Smooth muscle cell of trachea (primary cell): Measurements from ENCODE around the gene LIMD2. TPM values are rescaled to one million over a fixed set of nuclear protein-coding genes. Genes with fewer than 3 reads are reported as not detected.

ENCODE experiments used
- total RNA-seq: library from RNA; depleted of rRNA; stranded (reverse); fragments of >200 nt; gene quantifications from 2 replicates; pipeline ENCODE4 v1.2.1, GENCODE V29; 2014

LIMD2 gene
- 3.5 and 4.3 TPM in 2 replicates for total RNA-seq

DNA sequence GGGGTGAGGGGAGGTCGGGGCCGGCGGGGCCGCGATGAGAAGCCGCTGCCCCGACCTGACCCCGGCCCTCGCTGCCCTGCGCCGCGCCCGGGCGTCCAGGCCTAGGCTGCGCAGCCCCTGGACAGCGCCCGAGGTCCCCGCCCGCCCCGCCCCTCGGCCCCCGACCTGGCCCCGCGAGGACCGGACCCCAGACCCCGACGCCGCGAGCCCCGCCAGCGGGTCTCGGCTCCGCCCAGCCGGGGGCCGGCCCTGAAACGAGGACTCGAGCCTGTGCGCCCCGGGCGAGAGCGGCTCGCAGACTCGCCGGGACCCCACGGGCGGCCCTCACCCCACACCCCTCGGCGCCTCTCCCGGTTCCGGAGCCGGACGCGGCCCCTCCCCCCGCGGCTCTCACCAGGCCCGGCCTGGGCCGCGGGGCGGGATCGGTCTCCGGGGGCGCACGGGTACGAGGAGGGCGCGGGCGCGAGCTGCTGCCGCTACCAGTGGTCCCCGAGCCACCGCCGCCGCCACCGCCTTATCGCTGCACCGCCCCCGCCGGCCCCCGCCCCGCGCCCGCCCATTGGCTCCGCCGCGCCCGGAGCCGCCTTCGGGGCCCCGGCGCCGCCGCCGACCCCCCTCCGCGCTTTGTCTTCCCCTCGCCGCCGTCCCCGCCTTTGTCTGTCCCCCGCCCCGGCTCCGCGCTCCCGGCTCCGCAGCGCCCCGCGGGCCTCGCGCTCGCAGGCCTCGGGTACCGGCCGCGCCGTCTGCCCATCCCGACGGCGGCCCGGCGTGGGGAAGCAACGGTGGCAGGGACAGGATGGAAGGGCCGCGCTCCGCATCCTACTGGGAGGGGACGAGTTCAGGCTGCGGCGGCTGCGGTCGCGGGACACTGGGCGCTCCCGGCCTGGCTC, at the start of gene LIMD2:
TSS of gene LIMD2 (minus strand) at position 488 of the 890 bp plus-strand sequence. CDS start 827 bp downstream, outside the sequence.

DNA sequence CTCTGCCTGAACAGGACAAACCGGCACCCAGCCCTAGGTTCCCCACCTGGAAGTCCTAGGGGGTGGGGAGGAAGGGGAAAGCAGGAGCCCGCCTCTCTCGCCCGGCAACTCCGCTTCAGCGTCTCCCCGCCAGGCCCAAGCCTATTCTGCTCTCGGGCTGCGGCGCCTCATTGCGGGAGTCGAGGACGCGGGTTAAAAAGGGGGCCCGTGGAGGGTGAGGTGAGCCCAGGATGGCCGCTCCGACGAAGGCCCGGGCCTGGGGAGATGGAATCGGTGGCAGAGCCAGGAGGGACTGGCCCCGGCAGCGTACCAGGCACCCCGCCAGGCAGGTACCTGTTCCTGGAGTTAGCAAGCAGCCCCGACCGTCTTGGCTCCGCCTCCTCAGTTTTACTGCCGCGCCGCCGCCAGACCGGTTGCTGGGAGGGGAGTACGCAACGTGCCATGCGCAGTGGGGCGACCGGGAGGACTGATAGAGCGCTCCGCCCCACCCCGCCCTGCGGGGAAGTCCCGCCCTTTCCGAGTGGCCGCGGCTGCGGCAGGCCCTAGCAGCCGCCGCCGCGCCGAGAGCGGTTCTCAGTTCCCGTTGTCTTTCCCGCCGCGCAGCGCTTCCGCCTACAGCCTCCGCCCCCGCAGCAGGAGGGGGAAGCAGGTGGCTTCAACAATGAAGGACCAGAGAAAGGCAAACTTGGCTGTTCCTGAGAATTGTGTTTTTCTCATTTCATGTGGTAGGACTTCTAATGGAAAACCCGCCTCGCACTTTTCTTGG, 41.7 kb upstream of the LIMD2 start, which contains the start of gene STRADA:
TSS of gene STRADA (minus strand) at position 392 of the 766 bp plus-strand sequence. CDS start 13,430 bp downstream, outside the sequence.

Other genes starting within 250 kb of the LIMD2 start
- gene ACE, start 223.1 kb downstream of the LIMD2 start, total RNA-seq = 7.9 and 20.5 TPM in 2 replicates
- not detected in 2 replicates for gene KCNH6, start 176.8 kb downstream of the LIMD2 start, total RNA-seq
- gene DCAF7, start 149.6 kb downstream of the LIMD2 start, total RNA-seq = 17.2 and 17.9 TPM in 2 replicates
- gene TACO1, start 99.2 kb downstream of the LIMD2 start, total RNA-seq = 27.1 and 37.5 TPM in 2 replicates
- 36.4 TPM in 2 replicates for gene MAP3K3, start 77.7 kb downstream of the LIMD2 start, total RNA-seq
- 21.5 and 28.2 TPM in 2 replicates for gene STRADA, start 41.7 kb upstream of the LIMD2 start, total RNA-seq
- 65.5 and 71.6 TPM in 2 replicates for gene CCDC47, start 73.5 kb upstream of the LIMD2 start, total RNA-seq
- 68.6 and 86.4 TPM in 2 replicates for gene DDX42, start 74.0 kb upstream of the LIMD2 start, total RNA-seq
- 55.1 and 101 TPM in 2 replicates for gene PSMC5, start 127.3 kb upstream of the LIMD2 start, total RNA-seq
- 62.3 and 101 TPM in 2 replicates for gene FTSJ3, start 127.5 kb upstream of the LIMD2 start, total RNA-seq
- 120 and 133 TPM in 2 replicates for gene SMARCD2, start 142.6 kb upstream of the LIMD2 start, total RNA-seq
- not detected in 2 replicates for gene CSH2, start 173.6 kb upstream of the LIMD2 start, total RNA-seq
- gene GH2, start 181.8 kb upstream of the LIMD2 start, total RNA-seq = not detected in 2 replicates
- not detected in 2 replicates for gene CSH1, start 196.4 kb upstream of the LIMD2 start, total RNA-seq
- 0.15 TPM in 1 of 2 replicates, not detected in the other for gene CSHL1, start 211.1 kb upstream of the LIMD2 start, total RNA-seq
- gene GH1, start 218.7 kb upstream of the LIMD2 start, total RNA-seq = not detected in 2 replicates
- gene CD79B, start 232.2 kb upstream of the LIMD2 start, total RNA-seq = 0.15 and 0.17 TPM in 2 replicates